GM10847 (cell line): Measurements from ENCODE around the gene GAK.

Experiments used
- POLR2A ChIP-seq: IDR thresholded peaks from 2 replicates; pipeline ENCODE4 v1.6.1; 2011; ENCODE audit not compliant: insufficient read length; ENCODE audit errors: extremely low read depth

Gene GAK

DNA sequence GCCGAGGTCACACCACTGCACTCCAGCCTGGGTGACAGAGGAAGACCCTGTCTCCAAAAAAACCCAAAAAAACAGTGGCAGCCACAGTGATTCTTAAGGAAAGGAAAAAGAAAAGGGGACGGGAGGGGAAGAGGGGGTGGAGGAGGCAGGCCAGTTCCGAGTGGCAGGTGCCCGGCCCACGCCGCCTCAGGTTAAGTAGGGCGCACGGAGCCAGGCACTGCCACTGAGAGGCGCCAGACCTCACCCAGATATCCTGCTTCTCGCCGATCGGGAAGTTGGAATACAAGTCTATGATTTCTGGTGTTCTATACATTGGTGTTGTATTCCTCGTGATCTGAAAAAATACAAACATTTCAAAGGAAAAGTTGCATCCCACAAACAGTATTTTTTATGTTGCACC, 35.9 kb downstream of the GAK start:
- TF ChIP-seq POLR2A = no peak

DNA sequence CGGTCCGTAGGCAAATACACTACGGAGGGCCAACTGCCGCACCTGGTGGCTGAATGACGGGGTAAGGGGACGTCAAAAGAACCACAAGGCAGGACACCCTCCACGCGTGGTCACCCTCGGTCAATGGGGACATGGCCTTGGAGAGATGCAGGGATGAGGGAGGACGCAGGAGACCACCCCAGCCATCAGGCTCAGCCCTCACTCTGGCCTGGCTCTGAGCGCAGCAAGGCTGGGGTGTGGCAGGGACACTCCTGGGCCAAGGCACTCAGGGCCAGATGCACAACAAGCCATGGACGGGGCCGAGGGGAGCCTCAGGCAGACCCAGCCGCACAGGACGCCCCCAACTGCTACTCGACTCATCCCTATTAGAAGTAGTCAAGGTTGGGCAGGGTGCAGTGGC, 36.5 kb downstream of the GAK start:
- no peak for TF ChIP-seq POLR2A

DNA sequence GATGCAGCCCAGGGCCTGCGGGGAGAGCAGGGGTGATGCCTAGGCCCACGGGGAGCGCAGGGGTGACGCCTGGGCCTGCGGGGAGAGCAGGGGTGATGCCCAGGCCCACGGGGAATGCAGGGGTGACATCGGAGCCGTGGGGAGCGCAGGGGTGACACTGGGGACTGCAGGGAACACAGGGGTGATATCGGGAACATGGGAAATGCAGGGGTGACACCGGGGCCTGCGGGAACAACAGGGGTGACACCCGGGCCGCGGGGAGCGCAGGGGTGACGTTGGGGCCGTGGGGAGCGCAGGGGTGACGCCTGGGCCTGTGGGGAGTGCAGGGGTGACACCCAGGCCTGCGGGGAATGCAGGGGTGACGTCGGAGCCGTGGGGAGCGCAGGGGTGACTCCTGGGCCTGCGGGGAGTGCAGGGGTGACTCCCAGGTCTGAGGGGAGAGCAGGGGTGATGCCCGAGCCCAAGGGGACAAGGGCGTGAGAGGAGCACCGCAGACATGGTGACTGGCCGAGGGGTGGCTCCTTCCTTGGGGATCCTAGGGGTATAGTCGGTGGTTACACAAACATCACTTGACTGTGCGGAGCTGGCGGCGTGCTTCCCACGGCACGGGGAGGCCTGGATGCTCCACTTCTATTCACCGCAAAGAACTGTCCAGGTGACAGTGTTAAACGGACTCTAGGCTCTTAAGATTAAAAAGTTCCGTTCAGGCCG, 38.0 kb downstream of the GAK start:
- TF ChIP-seq POLR2A = no peak

DNA sequence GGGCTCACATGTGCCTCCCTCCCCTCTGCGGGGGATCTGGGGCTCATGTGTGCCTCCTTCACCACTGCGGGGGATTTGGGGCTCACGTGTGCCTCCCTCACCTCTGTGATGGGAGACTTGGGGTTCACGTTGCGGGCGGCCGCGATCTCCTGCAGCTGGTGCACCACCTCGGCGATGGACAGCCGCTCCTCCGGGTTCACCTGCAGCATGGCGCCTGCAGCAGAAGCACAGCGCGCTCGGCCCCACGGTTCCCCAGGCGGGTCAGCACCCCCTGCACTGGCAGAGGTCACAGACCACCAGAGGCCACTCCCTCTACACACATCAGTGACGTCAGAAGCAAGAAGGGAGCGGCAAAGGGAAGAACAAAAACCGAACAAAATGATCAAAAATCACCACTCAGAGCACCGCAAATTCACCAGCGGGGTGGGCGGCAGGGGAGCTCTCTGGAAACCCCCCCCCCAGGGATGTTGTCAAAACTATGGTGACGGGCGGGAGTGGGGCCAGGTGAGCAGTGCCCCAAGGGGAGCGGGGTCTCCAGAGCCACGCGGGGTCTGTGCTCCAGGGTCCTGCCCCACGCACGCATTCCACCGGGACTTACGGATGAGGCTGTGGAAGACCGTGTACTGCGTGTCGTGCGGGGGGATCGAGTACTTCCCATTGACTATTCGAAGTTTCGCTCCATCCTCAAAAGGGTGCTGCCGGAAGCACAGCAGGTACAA, 38.7 kb downstream of the GAK start:
- no peak for TF ChIP-seq POLR2A

- TF ChIP-seq POLR2A = no peak
Observed at GRCh38 chr4:892780-893179, 39.3 kb downstream of the GAK start.

DNA sequence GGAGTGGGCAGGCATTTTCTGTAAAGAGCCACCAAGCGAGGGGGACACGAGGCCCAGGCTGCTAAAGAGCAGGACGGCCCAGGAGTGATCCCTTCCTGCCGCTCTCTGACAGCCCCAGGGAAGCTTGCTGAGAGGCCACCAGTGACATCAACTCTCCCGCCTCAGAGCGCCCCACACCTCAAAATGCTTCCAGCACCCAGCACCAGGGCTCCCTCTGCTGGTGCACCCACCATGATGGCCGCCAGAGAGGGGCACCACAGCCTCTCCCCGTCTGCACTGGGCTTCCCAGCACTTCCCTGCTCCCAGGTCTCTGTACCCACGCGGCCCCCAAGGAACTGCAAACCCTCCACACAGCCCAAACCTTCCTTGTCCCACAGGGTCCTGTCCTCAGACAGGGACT, 40.4 kb downstream of the GAK start:
- TF ChIP-seq POLR2A = no peak

GRCh38 chr4:890036-890695, 42.0 kb downstream of the GAK start:
- no peak for TF ChIP-seq POLR2A

DNA sequence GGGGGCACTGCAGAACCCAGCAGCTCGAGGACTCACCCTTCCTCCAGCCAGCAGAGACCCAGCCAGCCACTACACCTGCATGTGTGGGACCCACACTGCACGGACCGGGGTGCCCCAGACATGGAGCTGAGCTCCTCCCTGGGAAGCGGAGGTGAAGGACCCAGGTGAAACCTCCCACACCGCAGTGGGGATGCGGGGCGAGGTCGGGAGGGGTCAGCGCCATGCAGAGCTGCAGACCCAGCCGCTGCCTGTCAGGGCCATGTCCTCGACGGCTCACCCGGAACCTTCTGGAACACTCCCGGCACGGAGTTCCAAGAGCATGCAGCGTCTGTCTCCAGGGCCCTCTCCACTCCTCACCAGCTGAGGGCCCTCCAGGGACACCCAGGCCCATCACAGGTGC, 42.6 kb downstream of the GAK start:
- no peak for TF ChIP-seq POLR2A

GRCh38 chr4:888029-888428, 44.1 kb downstream of the GAK start:
- TF ChIP-seq POLR2A = no peak

GRCh38 chr4:887034-887763, 44.9 kb downstream of the GAK start:
- no peak for TF ChIP-seq POLR2A

GRCh38 chr4:886244-886643, 45.9 kb downstream of the GAK start:
- no peak for TF ChIP-seq POLR2A

GRCh38 chr4:885353-885752, 46.8 kb downstream of the GAK start:
- TF ChIP-seq POLR2A = no peak

DNA sequence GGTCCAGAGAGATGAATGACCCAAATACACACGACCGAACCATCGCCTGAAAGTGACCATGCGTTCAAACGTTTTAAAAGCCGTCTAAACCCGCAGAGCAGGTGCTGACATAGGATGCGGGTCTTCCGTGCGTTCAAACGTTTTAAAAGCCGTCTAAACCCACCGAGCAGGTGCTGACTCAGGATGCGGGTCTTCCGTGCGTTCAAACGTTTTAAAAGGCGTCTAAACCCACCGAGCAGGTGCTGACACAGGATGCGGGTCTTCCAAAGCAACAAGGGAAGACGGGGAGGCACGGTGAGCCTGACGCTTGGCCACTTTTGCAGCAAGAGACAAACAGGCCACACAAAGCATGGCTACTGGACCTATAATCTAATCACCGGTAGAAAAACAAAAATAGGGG, 47.2 kb downstream of the GAK start:
- TF ChIP-seq POLR2A = no peak

- no peak for TF ChIP-seq POLR2A
Observed at GRCh38 chr4:884259-884658, 47.9 kb downstream of the GAK start.

- TF ChIP-seq POLR2A = no peak
Observed at GRCh38 chr4:883377-884095, 48.6 kb downstream of the GAK start.
